Smooth muscle cell (in vitro differentiated cells): Measurements from ENCODE around the gene RALBP1. TPM values are rescaled to one million over a fixed set of nuclear protein-coding genes. Genes with fewer than 3 reads are reported as not detected.

Experiments used
- DNase-seq: peaks from one replicate; lab custom pipeline; 2025; ENCODE audit not compliant: unreplicated experiment; lab: John Stamatoyannopoulos, UW
- H2AFZ ChIP-seq: fragments of 200-600 bp; sonication (generic); 2 replicates; pipeline ENCODE4 v1.6.0; 2016; ENCODE audit warnings: antibody characterized with exemption, low read depth, mild to moderate bottlenecking
- H3F3A ChIP-seq: fragments of 200-600 bp; sonication (generic); 2 replicates; pipeline ENCODE4 v1.6.0; 2017; ENCODE audit warnings: antibody characterized with exemption, low read depth
- H3K27ac ChIP-seq: fragments of 200-600 bp; sonication (generic); 2 replicates; pipeline ENCODE4 v1.5.1; 2016; ENCODE audit warnings: low read depth, mild to moderate bottlenecking
- H3K27me3 ChIP-seq: fragments of 200-600 bp; sonication (generic); 2 replicates; pipeline ENCODE4 v1.6.1; 2016; ENCODE audit warnings: low read depth, mild to moderate bottlenecking
- H3K36me3 ChIP-seq: fragments of 200-600 bp; sonication (generic); 2 replicates; pipeline ENCODE4 v1.5.1; 2016; ENCODE audit warnings: low read depth
- H3K4me1 ChIP-seq: fragments of 200-600 bp; sonication (generic); 2 replicates; pipeline ENCODE4 v1.5.1; 2016; ENCODE audit warnings: low read depth
- H3K4me2 ChIP-seq: fragments of 200-600 bp; sonication (generic); 2 replicates; pipeline ENCODE4 v1.6.0; 2016; ENCODE audit warnings: mild to moderate bottlenecking
- H3K4me3 ChIP-seq: fragments of 200-600 bp; sonication (generic); 2 replicates; pipeline ENCODE4 v1.5.1; 2016; ENCODE audit warnings: mild to moderate bottlenecking
- H3K79me2 ChIP-seq: fragments of 200-600 bp; sonication (generic); 2 replicates; pipeline ENCODE4 v1.6.0; 2016; ENCODE audit warnings: low read depth, mild to moderate bottlenecking
- H3K9ac ChIP-seq: fragments of 200-600 bp; sonication (generic); 2 replicates; pipeline ENCODE4 v1.6.0; 2016; ENCODE audit warnings: low read depth
- H3K9me3 ChIP-seq: fragments of 200-600 bp; sonication (generic); replicated peaks from 2 replicates; pipeline ENCODE4 v1.5.1; 2016; ENCODE audit warnings: low read depth
- H4K20me1 ChIP-seq: fragments of 200-600 bp; sonication (generic); 2 replicates; pipeline ENCODE4 v1.6.0; 2016; ENCODE audit warnings: low read depth
- WGBS: methylation state at CpG from one replicate; pipeline ENCODE4 v1.1.7; 2016; ENCODE audit warnings: low lambda C conversion rate; 5-methylcytosine and 5-hydroxymethylcytosine counted together
- polyA plus RNA-seq: library from polyadenylated mRNA; unstranded; fragments of >200 nt; fragmentation: Nextera tagmentation; extraction: Ambion mirVana; gene quantifications from 2 replicates; pipeline ENCODE4 v1.2.1, GENCODE V29; 2016
- total RNA-seq: library from RNA; depleted of rRNA; stranded (reverse); fragments of >200 nt; gene quantifications from 2 replicates; pipeline ENCODE4 v1.2.3, GENCODE V29; 2014
- TF ChIP-seq, protein P1 (sequence below): fragments of 200-600 bp; sonication (generic); IDR thresholded peaks from 2 replicates; pipeline ENCODE4 v1.5.1; 2017; ENCODE audit warnings: borderline replicate concordance, mild to moderate bottlenecking, antibody characterized with exemption; ENCODE audit not compliant: insufficient read depth, poor library complexity, severe bottlenecking

Gene RALBP1
- total and polyA plus RNA-seq, 2 experiments from 2014 or later, result 33.3 to 33.6 TPM

DNA sequence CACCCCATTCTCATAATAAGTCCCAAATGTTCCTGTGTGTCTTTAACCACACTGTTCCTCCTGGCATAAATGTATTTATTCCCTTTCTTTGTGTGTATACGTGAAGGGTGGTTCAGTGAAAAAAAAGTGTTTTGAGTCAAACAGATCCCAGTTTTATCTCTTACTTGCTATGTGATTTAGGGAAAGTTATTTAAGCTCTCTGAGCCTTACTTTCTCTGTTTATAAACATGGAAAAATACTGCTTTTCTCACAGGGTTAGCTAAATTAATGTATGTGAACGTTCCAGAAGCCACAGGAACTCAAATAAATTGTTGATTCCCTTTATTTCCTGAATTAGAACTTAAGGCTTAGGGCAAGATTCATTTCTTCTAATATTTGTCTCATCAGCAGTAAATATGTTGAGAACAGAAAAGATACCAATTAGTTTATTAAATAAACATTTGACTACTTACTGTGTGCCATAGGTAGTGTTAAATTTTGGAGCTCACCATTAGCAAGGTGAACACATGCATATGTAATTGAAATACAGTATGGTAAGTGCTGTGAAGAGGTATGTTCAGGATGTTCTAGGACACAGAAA, 33.2 kb downstream of the RALBP1 start:
- 24% methylated on average over 2 of the region's 2 CpGs for WGBS
- no peak for DNase-seq

DNA sequence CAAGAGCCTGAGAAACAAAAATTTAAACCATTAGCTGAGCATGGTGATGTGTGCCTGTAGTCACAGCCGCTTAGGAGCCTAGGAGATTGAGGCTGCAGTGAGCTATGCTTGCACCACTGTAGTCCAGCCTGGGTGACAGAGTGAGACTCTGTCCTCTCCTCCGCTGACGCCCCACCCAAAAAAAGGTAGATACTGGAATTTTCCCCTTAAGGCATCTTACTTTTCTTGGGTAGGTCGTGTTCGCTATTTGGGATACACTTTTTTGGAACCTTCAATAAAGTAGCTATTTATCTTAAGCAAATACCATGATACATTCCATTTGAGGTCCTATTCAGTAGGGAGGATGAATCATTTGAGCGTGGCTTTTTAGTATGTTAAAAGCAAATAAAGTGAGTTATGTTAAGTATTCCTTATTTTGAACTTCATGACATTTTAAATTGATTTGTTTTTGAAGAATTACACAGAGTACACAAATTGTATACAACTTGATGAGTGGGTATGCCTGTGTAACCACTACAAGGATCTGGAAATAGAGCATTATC, 38.7 kb downstream of the RALBP1 start:
- Histone ChIP-seq H4K20me1 (peaks cover 41% of the 10 kb centered on the region), H3K27me3 (no peaks in the 10 kb centered on the region), H3F3A (no peaks in the 10 kb centered on the region), H3K27ac (peak overlapping the region; percentile 44), H3K4me2 (peak overlapping the region; percentile 16), H3K4me3 (no peak overlapping the region), H2AFZ (no peak overlapping the region), H3K36me3 (no peaks in the 10 kb centered on the region), H3K9me3 (no peaks in the 10 kb centered on the region), H3K9ac (no peak overlapping the region), H3K79me2 (peaks cover 32% of the 10 kb centered on the region), H3K4me1 (no peaks in the 10 kb centered on the region)
- TF ChIP-seq, protein P1, sequence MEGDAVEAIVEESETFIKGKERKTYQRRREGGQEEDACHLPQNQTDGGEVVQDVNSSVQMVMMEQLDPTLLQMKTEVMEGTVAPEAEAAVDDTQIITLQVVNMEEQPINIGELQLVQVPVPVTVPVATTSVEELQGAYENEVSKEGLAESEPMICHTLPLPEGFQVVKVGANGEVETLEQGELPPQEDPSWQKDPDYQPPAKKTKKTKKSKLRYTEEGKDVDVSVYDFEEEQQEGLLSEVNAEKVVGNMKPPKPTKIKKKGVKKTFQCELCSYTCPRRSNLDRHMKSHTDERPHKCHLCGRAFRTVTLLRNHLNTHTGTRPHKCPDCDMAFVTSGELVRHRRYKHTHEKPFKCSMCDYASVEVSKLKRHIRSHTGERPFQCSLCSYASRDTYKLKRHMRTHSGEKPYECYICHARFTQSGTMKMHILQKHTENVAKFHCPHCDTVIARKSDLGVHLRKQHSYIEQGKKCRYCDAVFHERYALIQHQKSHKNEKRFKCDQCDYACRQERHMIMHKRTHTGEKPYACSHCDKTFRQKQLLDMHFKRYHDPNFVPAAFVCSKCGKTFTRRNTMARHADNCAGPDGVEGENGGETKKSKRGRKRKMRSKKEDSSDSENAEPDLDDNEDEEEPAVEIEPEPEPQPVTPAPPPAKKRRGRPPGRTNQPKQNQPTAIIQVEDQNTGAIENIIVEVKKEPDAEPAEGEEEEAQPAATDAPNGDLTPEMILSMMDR, result no peak
- DNase-seq, result no peak
- WGBS, result 75% methylated on average over 6 of the region's 6 CpGs

More for the DNA sequence above, 33.2 kb downstream of the RALBP1 start:
- Histone ChIP-seq H3K9me3 (no peaks in the 10 kb centered on the region), H3K9ac (no peak overlapping the region), H3K27me3 (no peaks in the 10 kb centered on the region), H3K4me2 (peak overlapping the region; percentile 28), H2AFZ (no peak overlapping the region), H3K36me3 (no peaks in the 10 kb centered on the region), H3K79me2 (peaks cover 78% of the 10 kb centered on the region), H3K4me3 (no peak overlapping the region), H3K27ac (peak overlapping the region; percentile 7), H3K4me1 (peaks cover 3% of the 10 kb centered on the region), H3F3A (no peaks in the 10 kb centered on the region), H4K20me1 (peaks cover 45% of the 10 kb centered on the region)
- TF ChIP-seq, protein P1, result no peak

DNA sequence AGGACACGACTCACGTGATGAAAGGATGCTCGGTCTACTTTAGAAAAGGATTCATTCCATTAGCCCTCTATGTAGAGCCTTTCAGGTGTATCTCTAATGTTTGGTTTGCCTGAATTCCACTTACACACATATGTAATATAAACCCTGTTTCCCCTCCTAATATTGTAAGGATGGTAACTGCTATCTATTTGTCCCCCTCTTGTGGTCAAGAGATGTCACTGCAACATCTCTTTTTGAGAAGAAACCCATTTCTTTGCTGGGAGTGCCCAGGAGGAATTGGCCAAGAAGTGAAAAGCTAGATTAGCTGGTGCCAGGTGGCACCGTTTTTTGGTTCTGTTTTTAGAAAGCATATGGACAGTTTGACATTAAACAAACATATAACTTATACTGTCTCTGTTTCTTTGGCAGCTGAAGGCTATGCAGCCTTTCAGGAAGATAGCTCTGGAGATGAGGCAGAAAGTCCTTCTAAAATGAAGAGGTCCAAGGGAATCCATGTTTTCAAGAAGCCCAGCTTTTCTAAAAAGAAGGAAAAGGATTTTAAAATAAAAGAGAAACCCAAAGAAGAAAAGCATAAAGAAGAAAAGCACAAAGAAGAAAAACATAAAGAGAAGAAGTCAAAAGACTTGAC, 41.2 kb downstream of the RALBP1 start:
- H3K27me3 ChIP-seq, result no peaks in the 10 kb centered on the region
- no peaks in the 10 kb centered on the region for H3K4me1 ChIP-seq
- peaks cover 25% of the 10 kb centered on the region for H3K79me2 ChIP-seq
- no peak overlapping the region for H2AFZ ChIP-seq
- TF ChIP-seq, protein P1, result peak; percentile 86
- no peaks in the 10 kb centered on the region for H3K36me3 ChIP-seq
- no peak overlapping the region for H3K27ac ChIP-seq
- H3K9ac ChIP-seq, result no peak overlapping the region
- WGBS, result 69% methylated on average over 4 of the region's 4 CpGs
- H4K20me1 ChIP-seq, result peaks cover 28% of the 10 kb centered on the region
- H3F3A ChIP-seq, result no peaks in the 10 kb centered on the region
- H3K4me2 ChIP-seq, result no peak overlapping the region
- no peaks in the 10 kb centered on the region for H3K9me3 ChIP-seq
- DNase-seq, result no peak
- H3K4me3 ChIP-seq, result no peak overlapping the region

DNA sequence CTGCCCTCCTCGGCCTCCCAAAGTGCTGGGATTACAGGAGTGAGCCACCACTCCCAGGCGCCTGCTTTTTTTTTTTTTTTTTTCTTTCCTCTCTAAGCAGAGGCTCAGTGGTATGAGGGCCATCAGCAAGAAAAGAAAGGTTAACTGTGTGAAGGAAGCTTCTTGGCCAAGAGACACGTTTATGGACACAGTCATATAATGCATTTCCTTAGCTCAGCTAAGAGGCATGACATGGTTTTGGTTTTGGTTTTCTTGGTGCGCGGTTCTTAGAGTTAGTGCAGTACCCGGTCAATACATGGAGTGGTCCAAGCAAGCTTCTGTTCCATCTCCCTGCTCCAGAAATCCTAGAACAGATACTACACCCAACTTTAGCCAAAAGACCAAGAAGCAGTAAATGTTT, 42.6 kb downstream of the RALBP1 start:
- TF ChIP-seq, protein P1, result no peak
- H3K9ac ChIP-seq, result no peak overlapping the region

More for the DNA sequence above, 42.6 kb downstream of the RALBP1 start:
- peaks cover 11% of the 10 kb centered on the region for H3K79me2 ChIP-seq
- no peak overlapping the region for H2AFZ ChIP-seq
- no peak overlapping the region for H3K27ac ChIP-seq
- H3K4me3 ChIP-seq, result no peak overlapping the region
- H3F3A ChIP-seq, result no peaks in the 10 kb centered on the region
- no peaks in the 10 kb centered on the region for H3K36me3 ChIP-seq
- H3K9me3 ChIP-seq, result no peaks in the 10 kb centered on the region
- H3K4me1 ChIP-seq, result no peaks in the 10 kb centered on the region
- peaks cover 23% of the 10 kb centered on the region for H4K20me1 ChIP-seq
- WGBS, result 92% methylated on average over 6 of the region's 6 CpGs
- H3K27me3 ChIP-seq, result no peaks in the 10 kb centered on the region
- no peak overlapping the region for H3K4me2 ChIP-seq
- DNase-seq, result no peak
